Measurements from ENCODE around the gene NFE2L3.

The NFE2L3 gene

DNA sequence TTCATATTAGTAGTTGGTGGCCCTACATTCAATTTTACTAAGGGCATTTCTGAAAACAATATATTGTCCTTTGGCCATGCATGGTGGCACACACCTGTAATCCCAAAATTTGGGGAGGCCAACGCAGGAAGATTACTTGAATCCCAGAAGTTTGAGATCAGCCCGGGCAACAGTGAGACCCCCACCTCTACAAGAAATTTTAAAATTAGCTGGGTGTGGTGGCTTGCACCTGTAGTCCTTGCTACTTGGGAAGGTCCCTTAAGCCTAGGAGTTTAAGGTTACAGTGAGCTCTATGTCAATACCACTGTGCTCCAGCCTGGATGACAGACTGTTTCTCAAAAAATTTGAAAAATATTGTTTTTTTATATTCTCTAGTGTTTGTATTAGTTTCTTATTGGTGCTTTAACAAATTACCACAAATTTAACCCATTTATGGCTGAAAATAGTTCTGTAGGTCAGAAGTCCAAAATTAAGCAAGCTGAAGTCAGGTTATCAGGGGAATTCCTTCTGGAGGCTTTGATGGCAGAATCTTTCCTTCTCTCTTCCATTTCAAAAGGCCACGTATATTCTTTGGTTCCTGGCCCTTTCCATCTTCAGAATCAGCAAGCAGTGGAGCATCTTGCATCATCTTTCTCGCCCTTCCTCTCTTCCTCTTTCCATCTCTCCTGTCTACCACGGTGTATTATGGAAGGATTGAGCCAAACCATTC, 62.0 kb downstream of the NFE2L3 start:
- TF ChIP-seq, protein P1, sequence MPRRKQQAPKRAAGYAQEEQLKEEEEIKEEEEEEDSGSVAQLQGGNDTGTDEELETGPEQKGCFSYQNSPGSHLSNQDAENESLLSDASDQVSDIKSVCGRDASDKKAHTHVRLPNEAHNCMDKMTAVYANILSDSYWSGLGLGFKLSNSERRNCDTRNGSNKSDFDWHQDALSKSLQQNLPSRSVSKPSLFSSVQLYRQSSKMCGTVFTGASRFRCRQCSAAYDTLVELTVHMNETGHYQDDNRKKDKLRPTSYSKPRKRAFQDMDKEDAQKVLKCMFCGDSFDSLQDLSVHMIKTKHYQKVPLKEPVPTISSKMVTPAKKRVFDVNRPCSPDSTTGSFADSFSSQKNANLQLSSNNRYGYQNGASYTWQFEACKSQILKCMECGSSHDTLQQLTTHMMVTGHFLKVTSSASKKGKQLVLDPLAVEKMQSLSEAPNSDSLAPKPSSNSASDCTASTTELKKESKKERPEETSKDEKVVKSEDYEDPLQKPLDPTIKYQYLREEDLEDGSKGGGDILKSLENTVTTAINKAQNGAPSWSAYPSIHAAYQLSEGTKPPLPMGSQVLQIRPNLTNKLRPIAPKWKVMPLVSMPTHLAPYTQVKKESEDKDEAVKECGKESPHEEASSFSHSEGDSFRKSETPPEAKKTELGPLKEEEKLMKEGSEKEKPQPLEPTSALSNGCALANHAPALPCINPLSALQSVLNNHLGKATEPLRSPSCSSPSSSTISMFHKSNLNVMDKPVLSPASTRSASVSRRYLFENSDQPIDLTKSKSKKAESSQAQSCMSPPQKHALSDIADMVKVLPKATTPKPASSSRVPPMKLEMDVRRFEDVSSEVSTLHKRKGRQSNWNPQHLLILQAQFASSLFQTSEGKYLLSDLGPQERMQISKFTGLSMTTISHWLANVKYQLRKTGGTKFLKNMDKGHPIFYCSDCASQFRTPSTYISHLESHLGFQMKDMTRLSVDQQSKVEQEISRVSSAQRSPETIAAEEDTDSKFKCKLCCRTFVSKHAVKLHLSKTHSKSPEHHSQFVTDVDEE (CRISPR knock-in tag; IDR thresholded peaks at IDR 0.05) = no peak
- TF ChIP-seq ZFP3 (CRISPR knock-in tag; IDR thresholded peaks at IDR 0.05) (no peak), ZC3H10 (CRISPR knock-in tag; IDR thresholded peaks at IDR 0.05) (no peak), ZFP30 (CRISPR knock-in tag; IDR thresholded peaks at IDR 0.05) (no peak), PPARA (CRISPR knock-in tag; IDR thresholded peaks at IDR 0.05; ENCODE audit: borderline replicate concordance) (no peak), TCF4 (CRISPR knock-in tag; IDR thresholded peaks at IDR 0.05; ENCODE audit: borderline replicate concordance) (no peak), SNAI2 (CRISPR knock-in tag; IDR thresholded peaks at IDR 0.05) (no peak), GLIS3 (CRISPR knock-in tag; IDR thresholded peaks at IDR 0.05) (no peak), TOX (CRISPR knock-in tag; IDR thresholded peaks at IDR 0.05; ENCODE audit: borderline replicate concordance) (no peak), ARNTL (CRISPR knock-in tag; IDR thresholded peaks at IDR 0.05; ENCODE audit: borderline replicate concordance, low read depth) (no peak), CSDC2 (CRISPR knock-in tag; IDR thresholded peaks at IDR 0.05) (no peak)
- TF ChIP-seq, protein P2, sequence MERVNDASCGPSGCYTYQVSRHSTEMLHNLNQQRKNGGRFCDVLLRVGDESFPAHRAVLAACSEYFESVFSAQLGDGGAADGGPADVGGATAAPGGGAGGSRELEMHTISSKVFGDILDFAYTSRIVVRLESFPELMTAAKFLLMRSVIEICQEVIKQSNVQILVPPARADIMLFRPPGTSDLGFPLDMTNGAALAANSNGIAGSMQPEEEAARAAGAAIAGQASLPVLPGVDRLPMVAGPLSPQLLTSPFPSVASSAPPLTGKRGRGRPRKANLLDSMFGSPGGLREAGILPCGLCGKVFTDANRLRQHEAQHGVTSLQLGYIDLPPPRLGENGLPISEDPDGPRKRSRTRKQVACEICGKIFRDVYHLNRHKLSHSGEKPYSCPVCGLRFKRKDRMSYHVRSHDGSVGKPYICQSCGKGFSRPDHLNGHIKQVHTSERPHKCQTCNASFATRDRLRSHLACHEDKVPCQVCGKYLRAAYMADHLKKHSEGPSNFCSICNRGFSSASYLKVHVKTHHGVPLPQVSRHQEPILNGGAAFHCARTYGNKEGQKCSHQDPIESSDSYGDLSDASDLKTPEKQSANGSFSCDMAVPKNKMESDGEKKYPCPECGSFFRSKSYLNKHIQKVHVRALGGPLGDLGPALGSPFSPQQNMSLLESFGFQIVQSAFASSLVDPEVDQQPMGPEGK (CRISPR knock-in tag; IDR thresholded peaks at IDR 0.05; ENCODE audit: borderline replicate concordance) = no peak; the same call in 1 of the 2 replicates
- TF ChIP-seq, protein P3, sequence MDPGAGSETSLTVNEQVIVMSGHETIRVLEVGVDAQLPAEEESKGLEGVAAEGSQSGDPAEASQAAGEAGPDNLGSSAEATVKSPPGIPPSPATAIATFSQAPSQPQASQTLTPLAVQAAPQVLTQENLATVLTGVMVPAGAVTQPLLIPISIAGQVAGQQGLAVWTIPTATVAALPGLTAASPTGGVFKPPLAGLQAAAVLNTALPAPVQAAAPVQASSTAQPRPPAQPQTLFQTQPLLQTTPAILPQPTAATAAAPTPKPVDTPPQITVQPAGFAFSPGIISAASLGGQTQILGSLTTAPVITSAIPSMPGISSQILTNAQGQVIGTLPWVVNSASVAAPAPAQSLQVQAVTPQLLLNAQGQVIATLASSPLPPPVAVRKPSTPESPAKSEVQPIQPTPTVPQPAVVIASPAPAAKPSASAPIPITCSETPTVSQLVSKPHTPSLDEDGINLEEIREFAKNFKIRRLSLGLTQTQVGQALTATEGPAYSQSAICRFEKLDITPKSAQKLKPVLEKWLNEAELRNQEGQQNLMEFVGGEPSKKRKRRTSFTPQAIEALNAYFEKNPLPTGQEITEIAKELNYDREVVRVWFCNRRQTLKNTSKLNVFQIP (CRISPR knock-in tag; IDR thresholded peaks at IDR 0.05; ENCODE audit: borderline replicate concordance, low read depth) = no peak
- TF ChIP-seq, protein P4, sequence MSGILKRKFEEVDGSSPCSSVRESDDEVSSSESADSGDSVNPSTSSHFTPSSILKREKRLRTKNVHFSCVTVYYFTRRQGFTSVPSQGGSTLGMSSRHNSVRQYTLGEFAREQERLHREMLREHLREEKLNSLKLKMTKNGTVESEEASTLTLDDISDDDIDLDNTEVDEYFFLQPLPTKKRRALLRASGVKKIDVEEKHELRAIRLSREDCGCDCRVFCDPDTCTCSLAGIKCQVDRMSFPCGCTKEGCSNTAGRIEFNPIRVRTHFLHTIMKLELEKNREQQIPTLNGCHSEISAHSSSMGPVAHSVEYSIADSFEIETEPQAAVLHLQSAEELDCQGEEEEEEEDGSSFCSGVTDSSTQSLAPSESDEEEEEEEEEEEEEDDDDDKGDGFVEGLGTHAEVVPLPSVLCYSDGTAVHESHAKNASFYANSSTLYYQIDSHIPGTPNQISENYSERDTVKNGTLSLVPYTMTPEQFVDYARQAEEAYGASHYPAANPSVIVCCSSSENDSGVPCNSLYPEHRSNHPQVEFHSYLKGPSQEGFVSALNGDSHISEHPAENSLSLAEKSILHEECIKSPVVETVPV (CRISPR knock-in tag; IDR thresholded peaks at IDR 0.05) = no peak
- TF ChIP-seq, protein P5, sequence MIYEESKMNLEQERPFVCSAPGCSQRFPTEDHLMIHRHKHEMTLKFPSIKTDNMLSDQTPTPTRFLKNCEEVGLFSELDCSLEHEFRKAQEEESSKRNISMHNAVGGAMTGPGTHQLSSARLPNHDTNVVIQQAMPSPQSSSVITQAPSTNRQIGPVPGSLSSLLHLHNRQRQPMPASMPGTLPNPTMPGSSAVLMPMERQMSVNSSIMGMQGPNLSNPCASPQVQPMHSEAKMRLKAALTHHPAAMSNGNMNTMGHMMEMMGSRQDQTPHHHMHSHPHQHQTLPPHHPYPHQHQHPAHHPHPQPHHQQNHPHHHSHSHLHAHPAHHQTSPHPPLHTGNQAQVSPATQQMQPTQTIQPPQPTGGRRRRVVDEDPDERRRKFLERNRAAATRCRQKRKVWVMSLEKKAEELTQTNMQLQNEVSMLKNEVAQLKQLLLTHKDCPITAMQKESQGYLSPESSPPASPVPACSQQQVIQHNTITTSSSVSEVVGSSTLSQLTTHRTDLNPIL (CRISPR knock-in tag; IDR thresholded peaks at IDR 0.05; ENCODE audit: low read depth) = no peak
- ATAC-seq = no peak; the same call in 2 of the 3 replicates

DNA sequence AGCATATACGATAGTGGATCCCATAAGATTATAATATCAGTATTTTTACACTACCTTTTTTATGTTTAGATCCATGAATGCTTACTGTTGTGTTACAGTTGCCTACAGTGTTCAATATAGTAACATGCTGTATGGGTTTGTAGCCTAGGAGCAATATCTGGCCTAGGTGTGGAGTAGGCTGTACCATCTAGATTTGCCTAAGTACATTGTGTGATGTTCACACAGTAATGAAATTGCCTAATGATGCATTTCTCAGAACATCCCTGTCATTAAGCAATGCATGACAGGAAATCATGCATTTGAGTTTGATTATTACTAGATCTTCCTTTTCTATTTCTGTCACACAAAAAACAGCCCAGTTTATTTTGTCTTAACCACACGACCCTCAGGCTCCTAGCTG, 64.1 kb downstream of the NFE2L3 start:
- ATAC-seq = peak; percentile 19; the same call in 1 of the 3 replicates
- TF ChIP-seq BACH2 (CRISPR knock-in tag; IDR thresholded peaks at IDR 0.05; ENCODE audit: borderline replicate concordance) (no peak), OSR1 (CRISPR knock-in tag; IDR thresholded peaks at IDR 0.05) (no peak), ZNF565 (CRISPR knock-in tag; conservative IDR thresholded peaks at IDR 0.05; ENCODE audit: low read depth) (no peak), ESRRG (CRISPR knock-in tag; IDR thresholded peaks at IDR 0.05) (no peak), PPARA (CRISPR knock-in tag; IDR thresholded peaks at IDR 0.05; ENCODE audit: borderline replicate concordance) (no peak), ISL1 (CRISPR knock-in tag; IDR thresholded peaks at IDR 0.05) (no peak), ZFP3 (CRISPR knock-in tag; IDR thresholded peaks at IDR 0.05) (no peak), ZNF8 (CRISPR knock-in tag; IDR thresholded peaks at IDR 0.05) (no peak), ZFP30 (CRISPR knock-in tag; IDR thresholded peaks at IDR 0.05) (no peak), RARB (CRISPR knock-in tag; IDR thresholded peaks at IDR 0.05) (no peak), ARNTL (CRISPR knock-in tag; IDR thresholded peaks at IDR 0.05; ENCODE audit: borderline replicate concordance, low read depth) (no peak), GLIS3 (CRISPR knock-in tag; IDR thresholded peaks at IDR 0.05) (no peak), ZC3H10 (CRISPR knock-in tag; IDR thresholded peaks at IDR 0.05) (no peak), SNAI2 (CRISPR knock-in tag; IDR thresholded peaks at IDR 0.05) (no peak)
- TF ChIP-seq, protein P5 (CRISPR knock-in tag; IDR thresholded peaks at IDR 0.05; ENCODE audit: low read depth) = no peak
- TF ChIP-seq, protein P3 (CRISPR knock-in tag; IDR thresholded peaks at IDR 0.05; ENCODE audit: borderline replicate concordance, low read depth) = no peak

All from SK-N-SH treated with all-trans-retinoic acid at 6 μM for 48 hours (cell line).